ENCODE data around the gene JADE2. TPM values are rescaled to one million over a fixed set of nuclear protein-coding genes. Genes with fewer than 3 reads are reported as not detected.

JADE2 gene
- total RNA-seq, 1 donor from 2014 or later, result 13.5 TPM

DNA sequence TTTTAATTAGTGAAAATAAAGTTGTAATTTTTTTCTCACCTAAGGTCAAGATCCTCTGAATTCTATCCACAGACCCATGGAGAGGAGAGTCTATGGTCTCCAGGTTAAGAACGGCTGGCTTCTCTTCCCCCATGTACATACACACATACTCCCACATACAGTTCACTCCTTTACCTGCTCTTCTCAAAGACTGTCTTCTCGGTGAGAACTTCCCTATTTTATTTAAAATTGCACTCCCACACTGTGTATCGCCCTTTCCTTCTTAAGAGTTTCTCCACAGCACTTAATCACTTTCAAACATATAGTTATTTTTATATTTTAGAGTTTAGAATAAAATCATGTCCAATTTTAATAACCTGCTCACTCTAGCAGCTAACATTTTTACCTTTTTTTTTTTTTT, 3.6 kb upstream of the JADE2 start:
- no peak for DNase-seq (ENCODE audit: low read depth)
- no peak overlapping the region for H3K4me3 ChIP-seq (ENCODE audit: low read depth, low read length)
- TF ChIP-seq CTCF (IDR thresholded peaks at IDR 0.05; ENCODE audit: insufficient read depth, low read length, poor library complexity, severe bottlenecking), result no peak
- no peaks in the 10 kb centered on the region for H3K27me3 ChIP-seq (ENCODE audit: control insufficient read depth, insufficient read depth, low read length)
- no peaks in the 10 kb centered on the region for H3K36me3 ChIP-seq (ENCODE audit: control insufficient read depth, insufficient read depth, low read length)

DNA sequence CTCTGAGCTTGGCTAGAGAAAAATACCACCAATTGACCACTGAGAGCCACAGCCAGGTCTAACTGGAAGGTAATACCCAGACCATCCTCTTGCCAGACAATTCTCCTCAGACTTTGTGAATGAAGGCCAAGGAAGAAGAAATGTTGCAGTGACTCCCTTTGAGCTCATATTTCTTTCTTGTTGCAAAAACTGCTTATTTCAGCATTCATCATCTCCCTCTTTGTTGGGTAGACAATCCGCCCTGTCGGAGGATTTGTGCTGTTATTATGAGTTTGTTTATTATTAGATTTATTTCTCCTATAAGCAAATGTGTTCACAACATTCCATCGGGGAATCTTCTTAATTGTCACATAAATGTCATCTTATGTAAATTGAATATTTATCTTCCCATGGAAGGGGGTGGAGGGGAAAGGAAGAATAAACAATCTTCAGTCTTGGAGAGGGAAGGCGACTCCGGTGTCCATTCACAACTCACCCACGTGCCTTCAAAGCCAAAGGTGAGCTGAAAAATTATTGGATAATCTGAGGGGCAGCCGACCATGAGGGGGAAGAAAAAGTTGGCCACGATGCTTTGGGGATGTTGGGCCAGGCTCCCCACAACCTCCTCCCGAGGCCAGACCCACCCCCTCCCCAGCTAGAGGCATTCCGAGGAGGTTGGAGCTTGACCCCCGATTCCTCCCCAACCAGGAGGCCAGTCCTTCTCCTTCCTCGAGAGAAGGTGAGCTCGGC, 1.8 kb upstream of the JADE2 start:
- DNase-seq (ENCODE audit: low read depth), result no peak
- H3K4me3 ChIP-seq (ENCODE audit: low read depth, low read length), result peak overlapping the region; percentile 79
- no peaks in the 10 kb centered on the region for H3K36me3 ChIP-seq (ENCODE audit: control insufficient read depth, insufficient read depth, low read length)
- TF ChIP-seq CTCF (IDR thresholded peaks at IDR 0.05; ENCODE audit: insufficient read depth, low read length, poor library complexity, severe bottlenecking), result no peak
- no peaks in the 10 kb centered on the region for H3K27me3 ChIP-seq (ENCODE audit: control insufficient read depth, insufficient read depth, low read length)

- Histone ChIP-seq H3K27me3 (ENCODE audit: control insufficient read depth, insufficient read depth, low read length) (no peaks in the 10 kb centered on the region), H3K36me3 (ENCODE audit: control insufficient read depth, insufficient read depth, low read length) (no peaks in the 10 kb centered on the region), H3K4me3 (ENCODE audit: low read depth, low read length) (peak overlapping the region; percentile 79)
- no peak for TF ChIP-seq CTCF (IDR thresholded peaks at IDR 0.05; ENCODE audit: insufficient read depth, low read length, poor library complexity, severe bottlenecking)
- no peak for DNase-seq (ENCODE audit: low read depth)
Measured at GRCh38 chr5:134524272-134524825, 1.1 kb upstream of the JADE2 start.

- Histone ChIP-seq H3K4me3 (ENCODE audit: low read depth, low read length) (peak overlapping the region; percentile 79), H3K36me3 (ENCODE audit: control insufficient read depth, insufficient read depth, low read length) (no peaks in the 10 kb centered on the region), H3K27me3 (ENCODE audit: control insufficient read depth, insufficient read depth, low read length) (no peaks in the 10 kb centered on the region)
- TF ChIP-seq CTCF (IDR thresholded peaks at IDR 0.05; ENCODE audit: insufficient read depth, low read length, poor library complexity, severe bottlenecking), result no peak
- no peak for DNase-seq (ENCODE audit: low read depth)
Measured at GRCh38 chr5:134525683-134526482, 413 bp downstream of the JADE2 start.

GRCh38 chr5:134526483-134527155, 1.1 kb downstream of the JADE2 start:
- Histone ChIP-seq H3K27me3 (ENCODE audit: control insufficient read depth, insufficient read depth, low read length) (no peaks in the 10 kb centered on the region), H3K36me3 (ENCODE audit: control insufficient read depth, insufficient read depth, low read length) (no peaks in the 10 kb centered on the region), H3K4me3 (ENCODE audit: low read depth, low read length) (peak overlapping the region; percentile 79)
- TF ChIP-seq CTCF (IDR thresholded peaks at IDR 0.05; ENCODE audit: insufficient read depth, low read length, poor library complexity, severe bottlenecking), result no peak
- no peak for DNase-seq (ENCODE audit: low read depth)

Data from kidney epithelial cell (primary cell).